HepG2 (cell line): Measurements from ENCODE around the gene CCDC9B. TPM values are rescaled to one million over a fixed set of nuclear protein-coding genes. Genes with fewer than 3 reads are reported as not detected.

Experiments
- ATAC-seq: fragments of 200-7000 bp; cut with Tn5 transposase; 3 replicates; pipeline ENCODE4 v1.9.1; 2020; ENCODE audit warnings: mild to moderate bottlenecking, moderate library complexity
- BruUV-seq: library from RNA; stranded (reverse); fragments of 400-500 nt; replicated peaks from 2 replicates; lab custom pipeline; 2021; lab: Mats Ljungman, UMichigan
- CTCF ChIA-PET: fragments of 300-600 bp; formaldehyde crosslinking; extraction: SDS; loops from one replicate; lab custom pipeline; 2021; ENCODE audit warnings: low total read pairs, inconsistent platforms, low intra/inter-chr PET ratio; lab: Yijun Ruan, JAX
- POLR2A ChIA-PET: fragments of 350-600 bp; sonication (Branson Sonifier 250); formaldehyde crosslinking; loops from one replicate; lab custom pipeline; 2020; ENCODE audit warnings: antibody characterized with exemption, inconsistent platforms; lab: Yijun Ruan, JAX
- DNase-seq: peaks from one replicate; pipeline ENCODE4 v3.0.0-alpha.2; 2015; ENCODE audit warnings: low spot score
- FAIRE-seq: peaks from 3 replicates; lab custom pipeline; 2011; peaks lifted over from hg19 to GRCh38; lab: Jason Lieb, UNC
- H2AFZ ChIP-seq: one replicate; pipeline ENCODE4 v1.6.1; 2011; ENCODE audit warnings: low read length, inconsistent platforms
- H3K27ac ChIP-seq: fragments of 300-600 bp; 3 replicates; pipeline ENCODE4 v1.8.0; 2011; ENCODE audit warnings: mixed run types, mild to moderate bottlenecking, mixed read lengths, low read length, inconsistent platforms; ENCODE audit not compliant: insufficient read depth; ENCODE audit errors: extremely low read length
- H3K27me3 ChIP-seq, 2 experiments: fragments of 200-600 bp in 1 of 2; 2 replicates in 1 of 2; 3 replicates in 1 of 2; pipeline versions ENCODE4 v1.6.0 to v1.8.0; 2011; ENCODE audit warnings: low read length in 2 of 2, mild to moderate bottlenecking in 2 of 2, moderate library complexity in 2 of 2, inconsistent platforms in 1 of 2; ENCODE audit not compliant: insufficient read depth in 2 of 2, control insufficient read depth in 1 of 2
- H3K36me3 ChIP-seq, 2 experiments: fragments of 200-600 bp in 1 of 2; replicated peaks in 1 of 2; 2 replicates in 1 of 2; 3 replicates in 1 of 2; pipeline versions ENCODE4 v1.5.1 to v1.8.0; 2011; ENCODE audit warnings: low read length in 2 of 2, inconsistent platforms in 1 of 2; ENCODE audit not compliant: insufficient read depth in 2 of 2, control insufficient read depth in 1 of 2
- H3K4me1 ChIP-seq: 2 replicates; pipeline ENCODE4 v1.5.1; 2012; ENCODE audit warnings: low read length, inconsistent platforms; ENCODE audit not compliant: insufficient read depth
- H3K4me2 ChIP-seq: 2 replicates; pipeline ENCODE4 v1.6.0; 2011; ENCODE audit warnings: low read depth, low read length, inconsistent platforms
- H3K4me3 ChIP-seq, 3 experiments: fragments of 200-600 bp in 1 of 3; sonication (generic), shearing (Covaris generic) in 1 of 3; replicated peaks in 1 of 3; 2 replicates each; pipeline ENCODE4 v1.5.1; 2011 to 2016; ENCODE audit warnings: low read length in 3 of 3, inconsistent platforms in 2 of 3, low read depth in 2 of 3, mild to moderate bottlenecking in 2 of 3, control low read depth in 1 of 3, mixed read lengths in 1 of 3; ENCODE audit not compliant: insufficient read depth in 1 of 3
- H3K79me2 ChIP-seq: one replicate; pipeline ENCODE4 v1.6.1; 2011; ENCODE audit warnings: low read length, inconsistent platforms; ENCODE audit not compliant: insufficient read depth
- H3K9ac ChIP-seq: 2 replicates; pipeline ENCODE4 v1.6.0; 2011; ENCODE audit warnings: mild to moderate bottlenecking, low read depth, low read length, inconsistent platforms; ENCODE audit not compliant: insufficient read depth
- H3K9me3 ChIP-seq: 2 replicates; pipeline ENCODE4 v1.5.1; 2012; ENCODE audit warnings: mild to moderate bottlenecking, low read length
- H4K20me1 ChIP-seq: 2 replicates; pipeline ENCODE4 v1.6.0; 2011; ENCODE audit warnings: inconsistent platforms, mild to moderate bottlenecking, low read length, moderate library complexity; ENCODE audit not compliant: insufficient read depth
- FOXA1 ChIP-seq, 2 experiments: fragments of 450-650 bp in 1 of 2; sonication (generic) in 1 of 2; formaldehyde crosslinking in 1 of 2; IDR thresholded peaks; 2 replicates each; pipeline versions ENCODE4 v1.4.0 to v1.6.1; 2016 to 2020; ENCODE audit warnings: missing genetic modification reagents in 1 of 2
- FOXP4 ChIP-seq: sonication (generic); formaldehyde crosslinking; IDR thresholded peaks from 2 replicates; pipeline ENCODE4 v1.4.0; 2020; ENCODE audit warnings: missing genetic modification reagents
- HMGA1 ChIP-seq: sonication (generic); formaldehyde crosslinking; conservative IDR thresholded peaks from 2 replicates; pipeline ENCODE4 v1.4.0; 2020; ENCODE audit warnings: missing genetic modification reagents
- HNRNPUL1 ChIP-seq: fragments of 200-400 bp; formaldehyde crosslinking; IDR thresholded peaks from 2 replicates; pipeline ENCODE4 v1.6.1; 2017; ENCODE audit warnings: low read depth, mild to moderate bottlenecking, low read length, moderate library complexity
- KDM4B ChIP-seq: sonication (generic); formaldehyde crosslinking; IDR thresholded peaks from 2 replicates; pipeline ENCODE4 v1.4.0; 2020; ENCODE audit warnings: missing genetic modification reagents
- MED8 ChIP-seq: sonication (generic); formaldehyde crosslinking; IDR thresholded peaks from 2 replicates; pipeline ENCODE4 v1.8.1; 2023; ENCODE audit warnings: mild to moderate bottlenecking, missing genetic modification reagents; ENCODE audit not compliant: insufficient replicate concordance
- TARDBP ChIP-seq: sonication (generic); formaldehyde crosslinking; IDR thresholded peaks from 2 replicates; pipeline ENCODE4 v1.8.0; 2022; ENCODE audit warnings: mild to moderate bottlenecking, missing genetic modification reagents
- TFE3 ChIP-seq: IDR thresholded peaks from 2 replicates; pipeline ENCODE4 v1.6.1; 2016
- ZMYM3 ChIP-seq: sonication (generic); formaldehyde crosslinking; IDR thresholded peaks from 2 replicates; pipeline ENCODE4 v1.5.1; 2020; ENCODE audit warnings: mild to moderate bottlenecking, missing genetic modification reagents
- ZNF292 ChIP-seq: sonication (generic); formaldehyde crosslinking; IDR thresholded peaks from 2 replicates; pipeline ENCODE4 v1.8.1; 2022; ENCODE audit warnings: mild to moderate bottlenecking, low read depth, missing genetic modification reagents, borderline replicate concordance
- ZNF501 ChIP-seq: sonication (generic); formaldehyde crosslinking; IDR thresholded peaks from 2 replicates; pipeline ENCODE4 v1.5.1; 2020; ENCODE audit warnings: mild to moderate bottlenecking, moderate library complexity, missing genetic modification reagents
- ZNF687 ChIP-seq: sonication (generic); formaldehyde crosslinking; IDR thresholded peaks from 2 replicates; pipeline ENCODE4 v1.5.1; 2020; ENCODE audit warnings: mild to moderate bottlenecking, missing genetic modification reagents, moderate library complexity
- ZNF709 ChIP-seq: sonication (generic); formaldehyde crosslinking; IDR thresholded peaks from 2 replicates; pipeline ENCODE4 v1.5.0; 2020; ENCODE audit warnings: mild to moderate bottlenecking, missing genetic modification reagents
- ZZZ3 ChIP-seq: sonication (generic); formaldehyde crosslinking; IDR thresholded peaks from 2 replicates; pipeline ENCODE4 v1.4.0; 2020; ENCODE audit warnings: missing genetic modification reagents, mild to moderate bottlenecking, borderline replicate concordance
- WGBS: methylation state at CpG from one replicate; pipeline ENCODE4 v1.1.6; 2017; ENCODE audit warnings: low lambda C conversion rate; 5-methylcytosine and 5-hydroxymethylcytosine counted together
- in situ Hi-C: cut with HindIII; loops from 2 replicates; pipeline ENCODE4 v1.10.0; 2017; ENCODE audit warnings: low pct_unique_long_range_greater_than_20kb; ENCODE audit not compliant: extremely low pct_ligation_motif_present
- intact Hi-C: fragments of 100-400 bp; cut with micrococcal nuclease; formaldehyde crosslinking; loops from one replicate; pipeline ENCODE4 v1.10.0; 2022; ENCODE audit not compliant: unreplicated experiment
- polyA plus RNA-seq, 8 experiments: library from polyadenylated mRNA; depleted of rRNA in 3 of 8; stranded (reverse) in 7 of 8; unstranded in 1 of 8; fragments of >200 nt; fragmentation: Illumina TruSeq in 4 of 8; extraction: Trizol in 4 of 8; gene quantifications; 2 replicates each; pipeline versions ENCODE4 v1.2.1 to v1.2.3, GENCODE V29; 2011 to 2016; ENCODE audit warnings: low read depth in 4 of 8, missing spikeins in 1 of 8, mixed read lengths in 1 of 8; ENCODE audit not compliant: insufficient read depth in 1 of 8
- total RNA-seq, 5 experiments: library from RNA; depleted of rRNA; stranded (reverse); fragments of >200 nt; fragmentation: Illumina TruSeq; extraction: Trizol; gene quantifications; 2 replicates each; pipeline ENCODE4 v1.2.3, GENCODE V29; 2016; ENCODE audit warnings: low read depth in 1 of 5

CCDC9B gene
- total and polyA plus RNA-seq, 2 of the 13 experiments (the other 11 are each of a cell fraction or from before 2014, with no cell fraction given) = 0.98 to 1.6 TPM

GRCh38 chr15:40290918-40291574 is 49.7 kb downstream of the CCDC9B start (continued):
- TF ChIP-seq ZNF292 (CRISPR knock-in tag) = no peak
- no peak for TF ChIP-seq TFE3 (CRISPR knock-in tag)
- TF ChIP-seq KDM4B = no peak
- TF ChIP-seq TARDBP (CRISPR knock-in tag) = no peak
- no peak for TF ChIP-seq HNRNPUL1
- peak; percentile 66 for TF ChIP-seq ZNF687 (CRISPR knock-in tag)

GRCh38 chr15:40290545-40290917 is 50.2 kb downstream of the CCDC9B start:
- ChIA-PET POLR2A (interaction anchor here (1.4 kb wide), 1 partner anchor 49 kb away, joined by 5 read pairs; no protein-coding TSS in a partner anchor), CTCF (no interaction called here)
- H3K79me2 ChIP-seq = no peaks in the 10 kb centered on the region
- no peak overlapping the region for H3K4me2 ChIP-seq
- H3K4me3 ChIP-seq = no peak overlapping the region
- no peak for DNase-seq
- no peaks in the 10 kb centered on the region for H3K36me3 ChIP-seq
- WGBS = 45% methylated on average over 10 of the region's 12 CpGs
- ATAC-seq = no peak
- H3K27ac ChIP-seq = no peak overlapping the region
- peaks cover 23 to 97% of the 10 kb centered on the region in 2 experiments for H3K27me3 ChIP-seq
- intact Hi-C loops (no loop called here), in situ Hi-C loops (no loop called here)
- H3K4me1 ChIP-seq = peaks cover 10% of the 10 kb centered on the region; the same call in 1 of the 2 replicates
- H4K20me1 ChIP-seq = no peaks in the 10 kb centered on the region
- no peak overlapping the region for H2AFZ ChIP-seq
- no peaks in the 10 kb centered on the region for H3K9me3 ChIP-seq
- no peak overlapping the region for H3K9ac ChIP-seq
- no TSS peak for BruUV-seq
- FAIRE-seq = no peak
- TF ChIP-seq ZMYM3 (no peak), HMGA1 (CRISPR knock-in tag) (no peak), FOXP4 (no peak), ZNF709 (CRISPR knock-in tag) (no peak), MED8 (CRISPR knock-in tag) (no peak), ZNF501 (no peak), FOXA1 (IDR thresholded peaks at IDR 0.05) (no peak), FOXA1 (CRISPR knock-in tag; IDR thresholded peaks at IDR 0.05) (no peak), ZZZ3 (CRISPR knock-in tag) (no peak)
